ENCODE data around the gene TBATA.

The TBATA gene

DNA sequence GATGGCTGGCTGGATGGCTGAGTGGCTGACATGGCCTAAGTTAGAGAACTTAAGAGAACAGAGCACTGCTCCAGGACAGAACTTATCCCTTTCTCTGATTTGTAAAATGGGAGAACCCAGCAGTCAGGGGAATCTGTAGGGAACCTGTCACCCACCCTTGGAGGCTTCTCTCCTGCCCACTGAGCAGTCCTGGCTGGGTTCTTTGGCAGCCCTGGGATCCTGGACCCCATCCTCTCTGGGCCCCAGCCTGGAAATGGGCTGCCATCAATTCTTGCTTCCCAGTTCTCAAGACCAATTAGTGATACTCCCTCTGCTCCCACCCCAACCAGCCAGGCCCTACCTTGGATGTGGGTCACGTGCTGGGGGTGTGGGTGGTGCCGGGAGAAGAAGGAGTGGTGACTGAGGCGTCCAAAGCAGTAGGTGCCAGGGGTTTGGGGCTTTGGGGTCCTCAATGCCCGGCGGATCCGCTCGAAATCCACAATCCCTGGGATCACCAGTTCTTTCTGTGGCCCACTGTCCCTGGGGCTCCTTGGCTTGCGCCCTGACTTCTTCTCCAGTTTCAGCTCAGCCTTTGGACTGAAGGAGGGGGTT, 3.6 kb downstream of the TBATA start:
- no peak for DNase-seq (ENCODE audit: low spot score)
- ChIA-PET POLR2A (ENCODE audit: low non-redundant PET) (interaction anchor here (0.6 kb wide), 1 partner anchor 342 kb away, joined by 3 read pairs; no protein-coding TSS in a partner anchor), CTCF (interaction anchor here (0.5 kb wide), 1 partner anchor 416 kb away, joined by 4 read pairs; no protein-coding TSS in a partner anchor)
- H3K27ac ChIP-seq, result no peak overlapping the region
- no peak for TF ChIP-seq CTCF (conservative IDR thresholded peaks at IDR 0.05; ENCODE audit: low read depth)

GRCh38 chr10:70780772-70781171, 4.4 kb downstream of the TBATA start:
- DNase-seq (ENCODE audit: low spot score), result no peak
- CTCF ChIA-PET, result interaction anchor here (0.6 kb wide), 1 partner anchor 13 kb away, joined by 3 read pairs; no protein-coding TSS in a partner anchor
- POLR2A ChIA-PET (ENCODE audit: low non-redundant PET), result no interaction called here
- TF ChIP-seq CTCF (conservative IDR thresholded peaks at IDR 0.05; ENCODE audit: low read depth), result no peak
- H3K27ac ChIP-seq, result no peak overlapping the region

- POLR2A ChIA-PET (ENCODE audit: low non-redundant PET), result no interaction called here
- no peak for DNase-seq (ENCODE audit: low spot score)
- H3K27ac ChIP-seq, result no peak overlapping the region
- TF ChIP-seq CTCF (conservative IDR thresholded peaks at IDR 0.05; ENCODE audit: low read depth), result no peak
- CTCF ChIA-PET, result interaction anchor here (0.6 kb wide), 1 partner anchor 14 kb away, joined by 3 read pairs; no protein-coding TSS in a partner anchor
Observed at GRCh38 chr10:70780370-70780760, 4.8 kb downstream of the TBATA start.

- no peak overlapping the region for H3K27ac ChIP-seq
- ChIA-PET POLR2A (ENCODE audit: low non-redundant PET) (no interaction called here), CTCF (interaction anchor here (0.6 kb wide), 2 partner anchors 39 to 77 kb away, joined by 3 to 4 read pairs; no protein-coding TSS in a partner anchor)
- DNase-seq (ENCODE audit: low spot score), result no peak
- TF ChIP-seq CTCF (conservative IDR thresholded peaks at IDR 0.05; ENCODE audit: low read depth), result no peak
Observed at GRCh38 chr10:70779511-70780369, 5.4 kb downstream of the TBATA start.

GRCh38 chr10:70779088-70779487, 6.1 kb downstream of the TBATA start:
- no peak for DNase-seq (ENCODE audit: low spot score)
- TF ChIP-seq CTCF (conservative IDR thresholded peaks at IDR 0.05; ENCODE audit: low read depth), result no peak
- H3K27ac ChIP-seq, result no peak overlapping the region
- POLR2A ChIA-PET (ENCODE audit: low non-redundant PET), result no interaction called here
- CTCF ChIA-PET, result interaction anchor here (0.6 kb wide), 1 partner anchor 40 kb away, joined by 4 read pairs; no protein-coding TSS in a partner anchor

GRCh38 chr10:70778267-70778924, 6.8 kb downstream of the TBATA start:
- no peak for DNase-seq (ENCODE audit: low spot score)
- H3K27ac ChIP-seq, result no peak overlapping the region
- no peak for TF ChIP-seq CTCF (conservative IDR thresholded peaks at IDR 0.05; ENCODE audit: low read depth)
- ChIA-PET POLR2A (ENCODE audit: low non-redundant PET) (no interaction called here), CTCF (interaction anchor here (0.5 to 0.6 kb wide), 2 partner anchors 35 to 216 kb away, joined by 3 read pairs; no protein-coding TSS in a partner anchor)

All from RWPE1 (cell line).